Nephron (organoid): ENCODE results near the gene GPR3.

Experiments used
- H3K27ac Mint-ChIP-seq, 3 experiments: 2 replicates each; pipeline ENCODE4 v1.8.0; 2020; ENCODE audit warnings: mixed read lengths in 3 of 3, mild to moderate bottlenecking in 2 of 3, moderate library complexity in 1 of 3
- H3K27me3 Mint-ChIP-seq: 2 replicates; pipeline ENCODE4 v1.8.0; 2021; ENCODE audit warnings: low read depth, mild to moderate bottlenecking, moderate library complexity, mixed read lengths
- H3K36me3 Mint-ChIP-seq: 2 replicates; pipeline ENCODE4 v1.8.0; 2020; ENCODE audit warnings: low read depth, mixed read lengths
- H3K4me1 Mint-ChIP-seq: 2 replicates; pipeline ENCODE4 v1.8.0; 2020; ENCODE audit warnings: mixed read lengths
- H3K4me3 Mint-ChIP-seq, 3 experiments: 2 replicates each; pipeline ENCODE4 v1.8.0; 2020; ENCODE audit warnings: mild to moderate bottlenecking in 3 of 3, mixed read lengths in 3 of 3, moderate library complexity in 2 of 3
- H3K9me3 Mint-ChIP-seq: 2 replicates; pipeline ENCODE4 v1.8.0; 2020; ENCODE audit warnings: mixed read lengths
- TF ChIP-seq, protein P1 (sequence below), 3 experiments: fragments of 200-600 bp; sonication (generic); IDR thresholded peaks; one replicate each; pipeline ENCODE4 v1.5.0; 2021; ENCODE audit warnings: antibody characterized with exemption in 3 of 3; ENCODE audit not compliant: unreplicated experiment in 3 of 3

The GPR3 gene

DNA sequence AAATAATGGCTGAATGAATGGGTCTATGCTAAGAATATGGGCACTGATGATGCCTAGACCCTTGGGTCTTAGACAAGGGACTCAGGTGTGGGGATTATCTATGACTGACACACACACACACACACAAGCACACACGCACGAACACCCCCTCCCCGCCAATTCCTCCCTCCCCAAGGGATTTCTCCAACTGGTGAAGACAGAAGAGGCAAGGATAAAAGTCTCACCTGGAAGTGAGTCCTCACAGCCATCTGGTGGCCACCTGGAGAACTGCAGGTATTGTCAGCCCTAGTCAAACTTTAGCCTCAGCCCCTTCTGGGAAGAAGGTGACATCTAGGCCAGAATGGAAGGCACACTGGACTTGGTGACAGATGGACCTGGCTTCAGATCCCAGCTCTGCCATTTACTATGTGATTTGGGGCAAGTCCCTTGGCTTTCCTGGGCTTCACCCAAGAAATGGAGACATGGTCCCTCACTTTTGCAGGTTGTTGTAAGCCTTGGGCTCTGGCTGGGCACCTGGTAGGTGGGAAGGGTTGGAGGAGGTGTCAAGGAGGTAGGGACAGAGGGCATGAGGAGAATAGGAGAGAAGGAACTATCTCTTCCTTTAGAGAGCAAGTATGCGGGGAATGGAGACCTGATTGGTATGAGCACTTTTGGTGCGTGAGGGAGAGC lies 4.0 kb upstream of the GPR3 start:
- TF ChIP-seq, protein P1, sequence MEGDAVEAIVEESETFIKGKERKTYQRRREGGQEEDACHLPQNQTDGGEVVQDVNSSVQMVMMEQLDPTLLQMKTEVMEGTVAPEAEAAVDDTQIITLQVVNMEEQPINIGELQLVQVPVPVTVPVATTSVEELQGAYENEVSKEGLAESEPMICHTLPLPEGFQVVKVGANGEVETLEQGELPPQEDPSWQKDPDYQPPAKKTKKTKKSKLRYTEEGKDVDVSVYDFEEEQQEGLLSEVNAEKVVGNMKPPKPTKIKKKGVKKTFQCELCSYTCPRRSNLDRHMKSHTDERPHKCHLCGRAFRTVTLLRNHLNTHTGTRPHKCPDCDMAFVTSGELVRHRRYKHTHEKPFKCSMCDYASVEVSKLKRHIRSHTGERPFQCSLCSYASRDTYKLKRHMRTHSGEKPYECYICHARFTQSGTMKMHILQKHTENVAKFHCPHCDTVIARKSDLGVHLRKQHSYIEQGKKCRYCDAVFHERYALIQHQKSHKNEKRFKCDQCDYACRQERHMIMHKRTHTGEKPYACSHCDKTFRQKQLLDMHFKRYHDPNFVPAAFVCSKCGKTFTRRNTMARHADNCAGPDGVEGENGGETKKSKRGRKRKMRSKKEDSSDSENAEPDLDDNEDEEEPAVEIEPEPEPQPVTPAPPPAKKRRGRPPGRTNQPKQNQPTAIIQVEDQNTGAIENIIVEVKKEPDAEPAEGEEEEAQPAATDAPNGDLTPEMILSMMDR (IDR thresholded peaks at IDR 0.05; ENCODE audit: unreplicated experiment in 3 of 3) = peak; percentile 79 to 84 (median 80)
- Mint-ChIP-seq H3K9me3 (no peaks in the 10 kb centered on the region), H3K36me3 (no peaks in the 10 kb centered on the region), H3K27ac (peak overlapping the region in 2 of 3 experiments; percentile 33 to 45), H3K4me1 (peaks cover 18% of the 10 kb centered on the region), H3K4me3 (peak overlapping the region in 1 of 3 experiments; percentile 48), H3K27me3 (peaks cover 29% of the 10 kb centered on the region)

DNA sequence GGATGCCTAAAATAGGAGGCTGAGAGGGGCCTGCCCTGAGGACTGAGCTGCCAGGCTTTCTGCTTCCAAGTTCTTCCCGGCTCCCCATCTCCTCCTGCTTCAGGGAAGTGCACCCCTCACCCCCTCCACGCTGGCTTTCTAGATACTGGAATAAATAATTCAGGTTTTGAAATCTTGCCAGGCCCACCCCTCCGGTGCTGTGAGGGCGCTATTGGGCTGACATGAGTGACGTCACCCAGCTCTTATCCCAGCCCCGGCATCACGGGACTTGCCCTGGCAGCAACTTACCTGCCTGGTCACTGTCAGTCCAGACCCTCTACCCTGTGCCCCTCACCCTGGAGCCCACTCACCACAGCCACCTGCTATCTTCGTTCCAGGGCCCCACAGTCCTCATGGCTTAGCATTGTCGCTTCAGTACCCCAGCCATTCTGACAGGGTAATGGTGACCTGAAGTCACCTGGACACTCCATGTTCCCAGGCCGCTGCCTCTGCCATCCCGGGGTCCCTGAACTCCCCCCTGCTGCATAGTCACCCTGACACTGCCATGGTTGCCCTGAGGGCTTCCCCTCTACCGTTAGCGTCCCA lies 819 bp upstream of the GPR3 start:
- peak overlapping the region; percentile 82 to 83 (median 82) for H3K4me3 Mint-ChIP-seq
- H3K27ac Mint-ChIP-seq = peak overlapping the region in 2 of 3 experiments; percentile 8 to 47
- TF ChIP-seq, protein P1 (IDR thresholded peaks at IDR 0.05; ENCODE audit: unreplicated experiment in 3 of 3) = no peak
- H3K4me1 Mint-ChIP-seq = peaks cover 18% of the 10 kb centered on the region
- H3K9me3 Mint-ChIP-seq = no peaks in the 10 kb centered on the region
- H3K27me3 Mint-ChIP-seq = peaks cover 16% of the 10 kb centered on the region
- no peaks in the 10 kb centered on the region for H3K36me3 Mint-ChIP-seq

DNA sequence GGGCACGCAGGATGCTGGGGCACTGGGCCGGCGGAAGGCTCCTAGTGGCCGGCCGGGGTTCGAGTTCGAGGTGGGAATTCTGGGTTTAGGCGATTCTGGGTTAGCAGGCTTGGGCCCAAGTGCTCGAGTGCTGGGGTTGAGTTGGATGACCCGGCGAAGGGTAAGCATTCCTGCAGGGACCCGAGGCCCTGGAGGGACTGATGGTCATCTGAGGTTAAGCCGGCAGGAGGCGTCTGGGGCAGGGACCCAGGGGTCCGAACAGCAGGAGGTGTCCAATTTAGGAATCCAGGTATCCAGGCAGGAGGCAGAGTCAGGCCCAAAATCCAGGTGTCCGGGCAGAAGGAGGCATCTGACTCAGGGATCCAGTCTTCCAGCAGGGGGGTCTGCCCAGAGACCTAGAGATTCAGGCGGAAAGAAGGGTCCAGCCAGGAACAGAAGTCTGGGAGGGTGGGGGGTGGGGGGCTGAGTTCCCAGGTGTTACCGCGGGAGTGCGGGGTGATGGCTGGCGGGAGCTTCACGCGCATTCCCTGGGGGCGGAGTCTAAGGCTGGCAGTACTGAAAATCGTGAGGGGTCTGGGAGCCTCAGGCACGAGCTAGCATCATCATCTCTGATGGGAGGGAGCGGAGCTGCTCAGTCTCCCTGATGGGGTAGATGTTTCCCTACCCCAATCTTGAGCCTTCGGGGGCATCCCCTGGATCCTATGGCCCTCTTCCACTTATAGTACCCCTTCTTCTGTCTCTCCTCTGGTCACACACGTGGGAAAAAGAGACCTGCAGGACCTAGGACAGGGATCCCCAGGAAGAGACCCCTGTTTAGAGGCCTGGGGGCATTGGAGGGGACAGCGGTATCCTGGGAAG lies 585 bp downstream of the GPR3 start:
- Mint-ChIP-seq H3K36me3 (no peaks in the 10 kb centered on the region), H3K4me1 (peaks cover 26% of the 10 kb centered on the region), H3K9me3 (no peaks in the 10 kb centered on the region), H3K27me3 (peaks cover 13% of the 10 kb centered on the region), H3K27ac (no peak overlapping the region), H3K4me3 (peak overlapping the region; percentile 78 to 81 (median 80))
- TF ChIP-seq, protein P1 (IDR thresholded peaks at IDR 0.05; ENCODE audit: unreplicated experiment in 3 of 3) = no peak

DNA sequence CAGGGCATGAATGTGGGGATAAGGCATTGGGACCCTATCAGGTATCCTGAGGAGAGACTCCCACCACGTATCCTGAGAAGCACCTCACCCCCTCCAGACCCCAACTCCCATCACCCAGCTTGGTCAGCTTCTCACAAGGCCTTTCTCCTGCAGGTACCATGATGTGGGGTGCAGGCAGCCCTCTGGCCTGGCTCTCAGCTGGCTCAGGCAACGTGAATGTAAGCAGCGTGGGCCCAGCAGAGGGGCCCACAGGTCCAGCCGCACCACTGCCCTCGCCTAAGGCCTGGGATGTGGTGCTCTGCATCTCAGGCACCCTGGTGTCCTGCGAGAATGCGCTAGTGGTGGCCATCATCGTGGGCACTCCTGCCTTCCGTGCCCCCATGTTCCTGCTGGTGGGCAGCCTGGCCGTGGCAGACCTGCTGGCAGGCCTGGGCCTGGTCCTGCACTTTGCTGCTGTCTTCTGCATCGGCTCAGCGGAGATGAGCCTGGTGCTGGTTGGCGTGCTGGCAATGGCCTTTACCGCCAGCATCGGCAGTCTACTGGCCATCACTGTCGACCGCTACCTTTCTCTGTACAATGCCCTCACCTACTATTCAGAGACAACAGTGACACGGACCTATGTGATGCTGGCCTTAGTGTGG lies 1.3 kb downstream of the GPR3 start:
- H3K9me3 Mint-ChIP-seq = no peaks in the 10 kb centered on the region
- H3K4me1 Mint-ChIP-seq = peaks cover 26% of the 10 kb centered on the region
- H3K27me3 Mint-ChIP-seq = peaks cover 9% of the 10 kb centered on the region
- H3K4me3 Mint-ChIP-seq = peak overlapping the region; percentile 78 to 81 (median 80)
- H3K27ac Mint-ChIP-seq = no peak overlapping the region
- TF ChIP-seq, protein P1 (IDR thresholded peaks at IDR 0.05; ENCODE audit: unreplicated experiment in 3 of 3) = no peak
- no peaks in the 10 kb centered on the region for H3K36me3 Mint-ChIP-seq

DNA sequence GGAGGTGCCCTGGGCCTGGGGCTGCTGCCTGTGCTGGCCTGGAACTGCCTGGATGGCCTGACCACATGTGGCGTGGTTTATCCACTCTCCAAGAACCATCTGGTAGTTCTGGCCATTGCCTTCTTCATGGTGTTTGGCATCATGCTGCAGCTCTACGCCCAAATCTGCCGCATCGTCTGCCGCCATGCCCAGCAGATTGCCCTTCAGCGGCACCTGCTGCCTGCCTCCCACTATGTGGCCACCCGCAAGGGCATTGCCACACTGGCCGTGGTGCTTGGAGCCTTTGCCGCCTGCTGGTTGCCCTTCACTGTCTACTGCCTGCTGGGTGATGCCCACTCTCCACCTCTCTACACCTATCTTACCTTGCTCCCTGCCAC lies 1.8 kb downstream of the GPR3 start:
- Mint-ChIP-seq H3K9me3 (no peaks in the 10 kb centered on the region), H3K27ac (no peak overlapping the region), H3K4me3 (peak overlapping the region; percentile 65 to 81 (median 71)), H3K36me3 (no peaks in the 10 kb centered on the region), H3K27me3 (peaks cover 11% of the 10 kb centered on the region), H3K4me1 (peaks cover 31% of the 10 kb centered on the region)
- TF ChIP-seq, protein P1 (IDR thresholded peaks at IDR 0.05; ENCODE audit: unreplicated experiment in 3 of 3) = no peak
